GM19035 (cell line): ENCODE results near the gene ANXA11.

Experiments
- ATAC-seq: cut with Tn5 transposase; IDR thresholded peaks from one replicate; pipeline ENCODE4 v1.9.1; 2021; ENCODE audit not compliant: unreplicated experiment

Gene ANXA11

DNA sequence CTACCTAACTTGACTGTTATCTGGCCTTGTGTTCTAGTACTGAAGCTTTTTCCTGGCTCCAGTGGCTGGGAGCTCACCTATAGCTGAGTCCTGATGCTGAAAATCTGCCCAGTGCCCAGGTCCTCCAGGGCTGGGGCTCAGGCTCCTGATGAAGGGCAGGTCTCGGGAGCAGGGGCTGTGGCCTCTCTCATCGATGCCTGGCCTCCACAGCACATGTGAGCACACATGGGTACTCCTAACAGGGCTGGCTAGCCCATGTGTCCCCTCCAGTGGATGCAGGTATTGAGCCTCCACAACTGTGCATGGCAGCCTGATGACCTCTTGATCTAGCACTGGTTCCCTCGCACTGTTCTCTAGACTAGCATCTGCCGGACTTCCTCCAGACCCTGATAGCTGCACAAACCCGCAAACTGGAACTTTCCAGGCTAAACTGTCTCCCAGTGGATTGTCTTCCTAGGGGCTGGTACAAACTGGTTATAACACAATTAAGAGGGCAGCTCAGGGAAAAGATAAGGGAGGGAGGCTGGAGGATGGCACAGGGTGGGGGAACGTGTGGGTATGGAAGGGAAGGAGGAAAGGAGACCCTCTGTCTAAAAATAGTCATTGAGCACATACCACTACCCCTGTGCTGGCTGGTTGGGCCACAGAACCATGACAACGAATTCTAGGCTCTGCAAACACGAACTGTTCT lies 37.7 kb downstream of the ANXA11 start:
- no peak for ATAC-seq

DNA sequence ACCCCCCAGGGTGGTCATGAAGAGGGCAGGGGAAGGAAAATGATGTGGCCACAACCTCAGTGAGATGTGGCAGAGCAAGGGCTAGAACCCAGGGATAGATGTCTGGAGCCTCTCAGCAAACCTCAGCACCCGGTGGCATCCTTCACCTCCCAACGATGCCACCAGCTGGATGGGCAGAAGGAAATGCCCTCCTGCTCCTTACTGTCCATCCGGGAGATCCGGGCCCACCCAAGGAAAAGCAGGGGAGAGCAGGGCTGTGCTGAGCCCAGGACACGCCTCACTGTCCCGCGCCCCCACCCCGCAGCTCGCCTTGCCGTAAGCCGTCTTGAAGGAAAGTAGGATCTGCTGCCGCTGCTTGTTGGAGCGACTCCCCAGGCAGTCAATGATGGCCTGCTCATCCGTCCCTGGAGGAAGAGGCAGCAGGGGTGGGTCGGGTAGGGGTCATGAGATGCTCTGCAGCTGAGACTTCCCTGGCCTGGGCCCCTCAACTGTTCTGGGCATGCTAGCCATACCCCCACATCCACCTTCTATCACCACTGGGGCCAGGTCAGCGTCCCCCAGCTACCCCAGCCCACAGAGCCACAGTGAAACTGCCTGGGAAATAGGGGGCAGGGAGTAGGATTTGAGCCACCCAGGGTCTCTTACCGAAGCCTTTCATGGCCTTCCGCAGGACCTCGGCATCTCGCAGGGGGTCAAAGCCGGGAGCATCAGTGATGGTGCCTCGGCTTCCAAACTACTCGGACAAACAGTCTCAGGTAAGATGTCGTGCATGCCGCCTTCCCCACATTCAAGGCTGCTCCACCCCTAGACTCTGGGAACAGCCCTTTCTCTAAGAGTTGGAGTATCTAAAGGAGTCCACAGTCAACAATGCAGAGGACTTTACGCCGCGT lies 38.5 kb downstream of the ANXA11 start:
- ATAC-seq, result no peak

DNA sequence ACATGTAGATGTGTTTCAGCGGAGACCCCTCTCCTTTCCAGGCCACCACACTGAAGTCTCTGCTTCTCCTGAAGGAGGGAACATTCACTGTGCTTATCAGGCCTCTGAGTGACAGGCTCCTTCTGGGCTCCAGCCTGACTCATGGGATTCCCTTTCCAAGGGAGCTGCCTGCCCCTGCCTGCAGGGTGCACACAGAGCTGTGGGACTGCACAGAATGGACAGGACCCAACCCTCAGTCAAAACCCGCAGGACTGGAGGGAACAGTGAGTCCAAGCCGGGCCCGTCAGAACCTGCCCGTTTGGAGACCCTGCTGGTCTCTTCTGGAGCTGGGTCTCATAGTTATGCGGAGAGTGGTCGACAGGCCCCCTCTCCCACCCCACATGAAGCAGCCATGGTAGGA lies 40.2 kb downstream of the ANXA11 start:
- no peak for ATAC-seq

DNA sequence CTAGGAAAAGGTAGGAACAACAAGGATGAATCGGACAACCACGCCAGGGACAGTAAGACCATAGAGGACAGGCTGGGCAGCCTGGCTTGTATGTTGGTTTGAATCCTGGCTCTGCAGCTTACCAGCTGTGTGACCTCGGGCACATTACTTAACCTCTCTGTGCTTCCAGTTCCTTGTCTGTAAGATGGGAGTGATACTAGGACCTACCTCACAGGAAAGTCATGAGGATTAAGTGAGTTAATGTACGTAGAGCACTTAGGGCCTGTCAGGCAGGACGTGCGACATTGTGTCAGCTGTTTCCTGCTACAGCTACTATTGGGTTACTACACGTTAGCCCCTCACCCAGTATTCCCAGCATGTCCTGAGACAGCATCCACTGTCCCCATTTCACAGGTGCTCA lies 40.7 kb downstream of the ANXA11 start:
- ATAC-seq, result no peak

DNA sequence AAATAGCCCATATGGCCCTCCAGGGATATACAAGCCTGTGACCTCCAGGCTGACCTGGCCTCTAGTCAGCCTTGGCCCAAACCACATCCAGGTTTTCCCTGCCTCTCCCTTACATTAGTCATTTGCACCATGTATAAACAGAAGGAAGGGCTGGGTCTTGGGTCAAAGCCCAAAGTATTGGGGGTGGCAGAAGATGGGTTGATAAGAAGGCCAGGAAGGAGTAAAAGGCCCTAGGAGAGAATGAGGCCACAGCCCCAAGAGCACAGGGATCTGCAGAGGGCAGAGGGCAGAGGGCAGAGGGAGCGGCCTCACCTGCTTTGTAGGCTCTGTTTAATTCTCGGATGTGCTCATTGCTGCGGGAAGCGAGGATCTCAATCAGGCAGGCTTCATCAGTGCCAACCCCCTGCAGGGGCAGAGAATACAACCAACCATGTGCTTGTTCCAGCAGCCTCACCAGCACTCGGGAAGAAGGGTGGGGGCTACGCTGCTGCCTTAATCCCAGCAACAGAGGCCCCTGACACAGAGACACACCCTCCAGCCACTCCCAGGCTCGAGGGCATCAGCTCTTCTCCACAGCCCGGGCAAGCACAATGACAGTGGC lies 41.5 kb downstream of the ANXA11 start:
- no peak for ATAC-seq

DNA sequence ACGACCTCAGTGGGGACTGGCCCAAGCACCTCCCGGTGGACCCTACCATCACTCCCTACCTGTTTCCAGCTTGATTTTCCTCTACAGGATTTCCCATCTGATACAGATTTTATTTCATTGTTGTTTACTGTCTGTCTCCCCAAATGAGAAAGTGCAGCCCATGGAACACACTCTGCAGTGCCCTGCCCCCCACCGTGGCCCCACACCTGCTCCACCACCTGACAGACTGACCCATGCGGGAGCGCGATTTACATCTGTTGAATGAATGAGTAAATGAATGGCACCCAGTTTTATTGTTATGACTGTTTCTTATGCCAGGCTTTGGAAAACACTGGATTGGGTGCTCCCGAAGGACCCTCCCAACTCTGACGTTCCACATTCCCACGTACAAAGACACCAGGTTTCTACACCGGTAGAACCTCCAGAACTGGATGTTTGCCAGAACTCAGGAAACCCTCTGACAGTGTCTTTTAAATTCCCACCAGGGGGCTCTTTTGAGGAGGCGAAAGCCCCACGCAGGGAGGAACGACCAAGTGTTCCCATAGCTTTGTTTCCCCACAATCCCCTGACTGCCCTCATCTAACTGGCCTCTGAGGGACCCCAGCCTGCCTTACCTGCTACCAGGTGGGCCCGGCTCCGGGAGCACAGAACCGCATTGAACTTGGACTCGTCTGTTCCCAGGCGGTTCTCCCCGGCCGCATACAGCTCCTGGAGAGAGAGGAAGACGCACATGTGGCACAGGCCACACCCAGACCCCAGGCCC lies 43.8 kb downstream of the ANXA11 start:
- no peak for ATAC-seq

DNA sequence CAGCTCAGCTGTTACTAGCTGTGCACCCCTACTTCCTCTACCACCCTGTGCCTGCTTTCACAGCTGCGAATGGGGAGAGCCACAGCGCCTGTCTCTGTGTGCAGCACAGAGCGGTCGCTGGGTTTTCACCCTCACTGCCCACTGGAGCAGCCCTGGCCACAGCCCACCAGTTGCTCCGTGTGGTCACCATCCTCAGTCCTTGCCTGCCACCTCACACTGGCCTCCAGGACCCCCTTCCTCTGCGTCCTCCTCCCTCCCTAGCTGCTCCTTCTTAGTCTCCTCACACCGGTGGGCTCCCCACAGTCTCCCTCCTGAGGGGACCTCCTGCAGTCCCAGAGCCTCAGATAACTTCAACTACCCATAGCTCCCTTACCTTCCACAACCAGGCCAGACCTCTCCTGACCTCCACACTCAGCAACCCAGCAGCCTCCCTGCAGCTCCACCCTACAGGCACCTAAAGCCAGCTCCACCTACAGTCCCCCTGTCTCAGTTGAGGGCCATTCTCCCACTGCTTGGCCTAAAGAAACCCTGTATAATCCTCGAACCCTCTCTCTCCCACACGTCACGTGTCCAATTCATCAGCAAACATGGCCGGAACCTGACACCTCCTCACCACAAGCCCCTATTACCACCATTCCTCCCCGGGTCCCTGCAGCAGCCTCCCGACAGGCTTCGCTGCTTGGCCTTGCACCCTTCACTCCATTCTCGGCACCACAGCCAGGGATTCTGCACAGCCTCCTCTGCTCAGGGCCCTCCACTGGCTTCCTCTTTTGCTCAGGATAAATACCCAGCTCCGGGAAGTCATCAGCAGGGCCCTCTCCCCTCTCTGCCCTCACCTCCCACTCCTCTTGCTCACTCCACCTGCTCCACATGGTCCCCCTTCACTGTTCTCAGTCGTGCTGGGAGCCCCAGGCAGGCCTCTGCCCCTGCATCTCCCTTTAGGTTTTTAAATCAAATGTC lies 44.7 kb downstream of the ANXA11 start:
- no peak for ATAC-seq

DNA sequence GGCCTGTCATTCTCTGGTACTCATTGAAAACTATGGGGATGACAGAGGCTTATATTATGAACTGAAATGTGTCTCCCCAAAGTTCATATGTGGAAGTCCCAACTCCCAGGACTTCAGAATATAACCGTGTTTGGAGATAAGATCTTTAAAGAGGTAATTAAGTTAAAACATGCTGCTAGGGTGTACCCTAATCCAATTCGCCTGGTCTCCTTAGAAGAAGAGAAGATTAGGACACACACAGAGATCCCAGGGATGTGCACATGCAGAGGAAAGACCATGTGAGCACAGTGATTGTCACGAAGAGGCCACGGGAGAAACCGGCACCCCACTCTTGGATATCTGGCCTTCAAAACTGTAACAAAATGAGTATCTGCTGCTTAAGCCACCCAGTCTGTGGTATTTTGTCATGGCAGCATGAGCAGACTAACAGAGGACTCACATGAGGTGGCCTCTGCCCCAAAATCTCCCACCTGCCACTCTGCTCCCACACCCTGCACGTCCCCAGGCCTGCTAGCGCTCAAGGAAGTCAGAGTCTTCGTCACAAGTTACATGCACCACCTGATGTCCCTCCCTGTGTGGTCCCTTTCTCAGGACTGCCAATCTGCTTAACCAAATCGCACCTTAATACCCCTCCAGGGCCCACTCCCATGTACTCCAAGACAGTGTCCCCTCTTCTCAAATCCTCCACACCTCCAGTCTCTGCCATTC lies 46.0 kb downstream of the ANXA11 start:
- no peak for ATAC-seq

DNA sequence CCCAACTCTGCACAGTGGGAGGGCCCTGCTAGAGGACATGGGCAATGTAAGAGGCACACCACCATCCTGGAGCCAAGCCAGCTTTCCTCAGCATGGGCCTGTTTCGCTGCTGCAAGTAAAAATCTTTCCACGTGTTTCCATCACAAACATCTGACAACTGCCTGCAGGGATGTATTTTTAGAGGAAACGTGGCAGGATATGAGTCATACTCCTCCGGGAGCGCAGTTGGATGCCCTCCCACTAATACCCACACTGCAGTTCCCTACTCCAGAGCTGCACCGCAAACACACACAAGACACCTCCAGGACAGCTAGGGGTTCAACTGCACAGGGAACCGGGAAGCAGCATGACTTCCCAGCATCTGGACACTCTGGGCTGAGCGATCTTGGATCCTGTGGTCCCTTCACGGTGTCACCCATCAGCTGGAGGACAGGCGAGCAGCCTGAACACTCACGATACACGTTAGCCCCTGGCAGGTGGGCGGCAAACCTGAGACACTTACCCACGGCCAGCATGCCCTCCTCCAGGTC lies 46.7 kb downstream of the ANXA11 start:
- no peak for ATAC-seq

DNA sequence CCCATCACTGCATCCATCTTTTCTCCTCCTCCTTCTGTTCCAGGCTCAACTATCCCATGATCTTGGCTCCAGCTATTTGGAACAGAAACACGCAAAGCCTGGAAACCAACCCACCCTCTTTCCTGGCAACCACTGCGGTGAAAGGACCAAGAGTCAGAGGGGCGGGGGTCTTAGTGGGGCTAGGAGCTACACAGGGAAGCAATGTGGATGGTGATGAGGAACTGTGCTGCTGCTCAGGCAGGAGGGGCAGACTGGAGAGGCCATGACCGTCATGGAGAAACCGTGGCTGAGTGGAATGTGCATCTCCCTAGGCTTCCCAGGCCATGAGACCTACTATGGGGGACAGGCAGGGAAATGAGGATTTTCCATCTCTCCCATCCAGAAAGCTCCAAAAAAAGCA lies 47.2 kb downstream of the ANXA11 start:
- ATAC-seq, result no peak

DNA sequence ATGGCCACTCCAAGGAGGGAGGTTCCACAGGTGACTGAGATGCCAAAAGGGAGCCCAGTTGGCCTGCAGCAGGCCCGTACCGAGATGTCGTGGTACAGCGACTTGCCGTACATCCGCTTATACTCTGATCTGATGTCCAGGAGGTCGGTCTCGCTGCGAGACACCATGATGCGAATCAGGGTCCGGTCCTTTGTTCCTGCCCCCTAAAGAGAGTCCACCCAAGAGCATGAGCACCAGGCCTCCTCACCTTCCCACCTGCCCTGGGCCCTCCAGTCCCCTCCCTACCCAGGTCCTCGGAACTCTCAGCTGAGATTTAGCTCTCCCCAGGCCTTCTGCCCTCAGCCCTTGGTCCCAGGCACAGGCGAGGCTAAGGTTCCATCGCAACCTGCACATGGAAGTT lies 47.8 kb downstream of the ANXA11 start:
- no peak for ATAC-seq

DNA sequence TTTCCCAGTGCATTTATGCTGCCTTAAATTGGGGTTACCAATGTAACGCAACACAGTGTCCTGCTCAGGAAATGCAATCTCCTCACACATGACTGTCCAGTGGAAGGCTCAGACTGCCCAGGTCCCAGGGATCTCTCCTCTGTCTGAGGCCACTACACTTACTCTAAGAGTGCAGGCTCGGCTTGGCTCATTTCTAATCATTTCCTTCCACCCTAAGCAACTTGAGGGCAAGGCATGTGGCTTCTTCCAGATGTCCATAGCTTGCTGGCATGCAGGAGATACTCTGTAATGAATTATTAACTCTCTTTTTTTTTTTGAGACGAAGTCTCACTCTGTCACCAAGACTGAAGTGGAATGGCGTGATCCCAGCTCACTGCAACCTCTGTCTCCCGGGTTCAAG lies 49.1 kb downstream of the ANXA11 start:
- ATAC-seq, result no peak

DNA sequence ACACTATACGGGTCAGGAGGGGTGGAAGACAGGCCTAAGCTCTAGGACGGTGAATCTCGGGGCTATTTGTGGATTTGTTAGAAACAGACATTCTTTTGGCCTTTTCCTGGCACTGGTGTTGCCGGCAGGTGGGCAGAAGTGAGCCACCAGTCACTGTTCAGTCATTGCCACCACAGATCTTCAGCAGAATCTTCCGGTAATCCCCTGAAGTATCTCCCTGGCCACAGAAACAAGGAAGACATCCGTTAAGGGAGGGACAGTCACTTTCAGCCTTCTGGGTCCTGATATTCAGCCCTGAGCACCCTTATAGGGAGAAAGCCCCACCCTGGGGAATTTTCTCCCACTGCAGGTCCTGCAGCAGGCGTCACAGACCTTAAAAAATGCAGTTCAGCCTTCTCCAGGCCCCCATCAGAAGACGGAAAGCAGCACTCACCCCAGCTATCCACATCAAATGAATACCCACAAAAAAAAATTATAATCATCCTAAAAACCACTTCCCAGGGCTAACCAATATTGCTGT lies 49.6 kb downstream of the ANXA11 start:
- no peak for ATAC-seq

DNA sequence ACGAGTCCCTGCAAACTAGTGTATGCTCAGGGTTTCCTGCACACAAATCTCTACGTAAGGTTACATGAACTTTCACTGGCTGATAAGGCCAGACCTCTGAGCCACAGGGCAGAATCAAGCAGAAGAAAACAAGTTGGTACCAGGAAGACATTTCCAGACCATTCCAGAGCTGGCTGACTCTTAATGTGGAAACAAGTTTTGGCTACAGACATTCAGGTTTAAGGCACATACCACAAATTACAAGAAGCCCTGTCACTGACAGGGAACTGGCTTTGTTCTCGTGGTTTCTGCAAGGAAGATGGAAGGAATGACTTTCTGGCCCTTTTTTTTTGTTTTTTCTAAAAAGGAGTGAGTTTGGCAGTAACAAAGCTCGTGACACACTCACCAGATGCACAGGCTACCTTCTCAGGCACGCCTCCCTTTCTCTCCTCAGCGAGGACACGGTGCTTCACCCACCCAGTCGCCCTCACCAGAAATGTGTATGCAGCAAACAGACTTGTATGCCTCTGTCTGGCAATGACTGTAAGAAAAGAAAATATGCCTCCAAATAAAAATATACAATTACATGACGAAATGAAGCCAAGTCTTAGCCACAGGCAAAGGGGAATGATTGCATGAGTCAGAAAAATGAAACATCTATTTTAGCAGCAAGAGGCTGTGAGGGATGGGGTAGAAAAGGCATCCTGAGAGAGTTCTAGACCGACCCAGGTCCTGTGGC lies 50.2 kb downstream of the ANXA11 start:
- ATAC-seq, result no peak

DNA sequence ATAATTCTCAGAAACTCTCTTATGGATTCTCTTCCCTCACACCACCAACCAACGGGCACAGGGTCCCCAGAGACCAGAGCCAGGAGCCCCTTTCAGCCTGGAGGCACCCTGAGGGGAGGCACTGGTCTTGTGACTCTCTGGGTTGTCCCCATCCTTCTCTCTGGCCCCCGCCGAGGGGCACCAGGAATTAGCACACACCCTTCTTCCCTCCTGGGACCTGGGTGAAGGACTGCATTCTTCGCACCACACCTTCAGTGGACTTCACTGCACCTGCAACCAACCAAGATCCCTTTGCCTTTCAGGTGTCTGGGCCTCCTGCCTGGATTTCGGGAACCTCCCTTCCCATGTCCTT lies 50.7 kb downstream of the ANXA11 start:
- no peak for ATAC-seq

DNA sequence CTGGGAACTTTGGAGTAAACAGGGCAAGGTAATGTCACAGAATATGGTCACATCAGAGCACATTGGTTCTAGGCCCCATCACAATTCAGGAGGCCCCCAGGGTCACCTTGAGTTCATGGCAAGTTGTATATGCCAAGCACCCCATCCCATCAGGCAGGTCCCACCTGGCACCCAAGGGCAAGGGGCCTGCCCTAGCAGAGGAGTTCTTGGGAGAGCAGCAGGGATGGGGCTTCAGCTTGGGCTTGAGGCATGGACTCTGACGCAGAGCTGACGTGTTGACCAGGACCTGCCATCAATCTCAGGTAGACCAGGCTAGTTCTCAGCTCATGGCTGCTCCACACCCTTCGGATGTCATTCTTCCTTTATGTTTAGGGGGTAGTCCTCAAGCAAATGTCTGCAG lies 51.9 kb downstream of the ANXA11 start:
- ATAC-seq, result no peak

DNA sequence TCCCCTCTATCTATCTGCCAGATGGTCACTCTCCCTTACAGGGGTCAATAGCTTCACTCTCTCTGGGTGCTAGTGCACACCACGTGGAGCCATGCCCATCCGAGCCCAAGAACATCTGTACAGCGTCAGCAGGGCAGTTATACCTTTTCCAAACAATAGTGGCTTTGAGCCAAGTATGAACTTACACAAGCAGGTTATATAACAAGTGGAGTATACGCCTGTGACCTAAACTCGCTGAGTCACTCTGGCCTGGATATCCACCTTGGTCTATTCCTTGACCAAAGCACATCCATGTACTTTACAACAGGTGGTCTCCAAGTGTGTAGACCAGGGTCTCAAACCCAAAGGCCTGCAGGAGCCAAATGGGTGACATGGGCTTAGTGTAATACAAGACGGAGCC lies 52.5 kb downstream of the ANXA11 start:
- no peak for ATAC-seq

DNA sequence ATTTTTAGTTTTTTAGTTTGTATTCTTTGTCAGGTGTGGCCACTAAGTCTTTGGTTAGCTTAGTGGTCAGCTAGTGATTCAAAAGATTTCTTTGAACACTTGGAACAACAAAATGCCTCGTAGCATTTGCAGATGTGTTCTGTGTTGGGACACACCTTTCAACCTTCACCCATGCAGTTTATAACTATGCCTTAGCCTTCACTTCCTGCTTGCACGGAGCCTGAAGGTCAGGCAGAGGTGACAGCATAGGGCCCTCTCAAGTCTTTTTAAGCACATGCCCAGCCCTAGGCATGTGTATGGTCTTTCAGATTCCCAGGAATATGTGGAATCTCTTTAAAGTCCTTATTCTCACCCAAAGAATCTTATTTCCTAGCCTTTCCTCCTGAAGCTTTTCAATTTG lies 55.2 kb downstream of the ANXA11 start:
- ATAC-seq, result no peak

DNA sequence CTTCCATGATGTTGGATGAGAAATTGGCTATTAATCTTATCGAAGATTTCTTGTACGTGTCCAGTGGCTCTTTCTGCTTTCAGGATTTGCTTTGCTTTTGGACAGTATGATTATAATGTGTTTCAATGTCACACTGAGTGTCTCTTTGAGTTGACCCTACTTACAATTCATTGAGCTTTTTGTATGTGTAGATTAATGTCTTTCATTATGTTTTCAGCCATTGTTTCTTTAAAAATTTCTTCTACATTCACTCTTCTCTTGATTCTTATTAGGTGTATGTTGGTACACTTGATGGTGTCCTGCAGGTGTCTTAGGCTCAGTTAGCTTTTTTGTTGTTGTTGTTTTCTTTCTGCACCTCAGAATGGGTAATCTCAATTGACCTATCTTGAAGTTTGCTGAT lies 56.2 kb downstream of the ANXA11 start:
- no peak for ATAC-seq
